ENCODE results near the gene TMEM17.

The TMEM17 gene

DNA sequence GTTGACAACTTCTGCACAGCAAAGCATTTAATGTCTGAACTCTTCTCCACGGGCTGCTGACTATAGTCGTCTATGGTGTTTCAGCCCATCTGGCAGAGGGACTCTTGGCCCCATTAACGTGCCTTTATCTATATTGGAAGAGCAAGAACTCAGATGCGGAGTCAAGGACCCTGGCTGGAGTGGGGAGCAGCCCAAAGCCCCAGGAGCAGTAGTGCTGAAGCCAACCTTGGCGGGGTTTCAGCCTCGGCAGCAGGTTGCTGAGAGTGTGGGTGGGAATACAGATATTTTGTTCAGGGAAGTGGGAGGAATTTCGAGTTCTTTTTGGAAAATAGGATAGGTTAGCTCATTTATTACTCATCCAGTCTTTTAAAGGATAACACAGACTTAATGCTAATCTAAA lies 34.2 kb downstream of the TMEM17 start:
- 87 to 92% methylated on average over 4 to 5 of the region's 7 CpGs for WGBS, 2 experiments (ENCODE audit: insufficient coverage in 2 of 2)
- Histone ChIP-seq H3K4me3 (ENCODE audit: extremely low read depth, insufficient read depth, low read length, poor library complexity, severe bottlenecking) (no peak overlapping the region), H3K27ac (ENCODE audit: low read depth, low read length, severe bottlenecking) (no peak overlapping the region), H3K4me1 (ENCODE audit: control insufficient read depth, insufficient read depth, low read length, poor library complexity, severe bottlenecking) (peaks cover 18% of the 10 kb centered on the region), H3K36me3 (ENCODE audit: control insufficient read depth, insufficient read depth, low read length) (no peaks in the 10 kb centered on the region), H3K9me3 (ENCODE audit: control insufficient read depth, low read length) (no peaks in the 10 kb centered on the region)

DNA sequence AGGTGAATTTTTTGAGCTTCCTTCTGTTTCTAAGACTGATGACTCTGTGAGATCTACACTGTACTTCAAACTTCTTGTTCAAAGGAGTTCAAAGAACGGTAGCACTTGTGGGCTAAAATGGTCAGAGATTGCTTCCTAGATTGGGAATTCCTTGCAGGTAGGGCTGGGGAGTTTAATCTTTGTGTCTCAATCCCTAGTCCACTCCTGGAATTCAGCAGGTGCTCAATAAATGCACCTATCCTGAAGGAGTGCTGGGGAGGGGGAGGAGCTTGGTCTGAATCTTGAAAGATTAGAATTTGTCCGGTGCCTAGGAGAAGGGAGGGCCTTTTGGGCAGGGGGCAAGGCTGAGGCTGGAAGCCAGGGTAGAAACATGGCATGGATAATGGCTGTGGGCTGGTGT lies 34.6 kb downstream of the TMEM17 start:
- no peak overlapping the region for H3K4me3 ChIP-seq (ENCODE audit: extremely low read depth, insufficient read depth, low read length, poor library complexity, severe bottlenecking)
- 94 to 100% methylated on average over 1 to 2 of the region's 2 CpGs for WGBS, 2 experiments (ENCODE audit: insufficient coverage in 2 of 2)
- H3K9me3 ChIP-seq (ENCODE audit: control insufficient read depth, low read length): no peaks in the 10 kb centered on the region
- H3K4me1 ChIP-seq (ENCODE audit: control insufficient read depth, insufficient read depth, low read length, poor library complexity, severe bottlenecking): peaks cover 18% of the 10 kb centered on the region
- H3K36me3 ChIP-seq (ENCODE audit: control insufficient read depth, insufficient read depth, low read length): no peaks in the 10 kb centered on the region
- no peak overlapping the region for H3K27ac ChIP-seq (ENCODE audit: low read depth, low read length, severe bottlenecking)

DNA sequence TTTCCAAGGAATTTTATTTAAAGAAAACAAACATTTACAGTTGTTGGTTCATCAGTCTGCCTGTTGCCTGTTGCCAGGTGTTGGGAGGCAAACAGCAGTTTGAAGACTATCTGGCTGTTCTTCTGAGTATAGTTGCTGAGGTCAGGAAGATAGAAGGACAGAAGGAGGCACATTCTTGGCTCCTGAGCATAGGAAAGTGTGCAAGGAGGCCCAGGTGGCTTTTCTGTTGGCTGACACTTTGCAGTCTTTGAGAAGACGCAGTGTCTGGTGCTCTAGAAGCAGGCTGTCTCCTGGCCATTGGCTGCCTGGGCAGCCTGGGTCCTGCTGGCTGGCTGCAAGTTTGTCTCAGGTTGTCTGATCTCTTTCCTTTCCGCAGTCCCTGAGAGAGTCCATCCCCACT lies 36.4 kb downstream of the TMEM17 start:
- no peaks in the 10 kb centered on the region for H3K9me3 ChIP-seq (ENCODE audit: control insufficient read depth, low read length)
- H3K4me1 ChIP-seq (ENCODE audit: control insufficient read depth, insufficient read depth, low read length, poor library complexity, severe bottlenecking): peaks cover 4% of the 10 kb centered on the region
- no peak overlapping the region for H3K27ac ChIP-seq (ENCODE audit: low read depth, low read length, severe bottlenecking)
- 80 to 86% methylated on average over 2 of the region's 2 CpGs for WGBS, 2 experiments (ENCODE audit: insufficient coverage in 2 of 2)
- no peaks in the 10 kb centered on the region for H3K36me3 ChIP-seq (ENCODE audit: control insufficient read depth, insufficient read depth, low read length)
- no peak overlapping the region for H3K4me3 ChIP-seq (ENCODE audit: extremely low read depth, insufficient read depth, low read length, poor library complexity, severe bottlenecking)

DNA sequence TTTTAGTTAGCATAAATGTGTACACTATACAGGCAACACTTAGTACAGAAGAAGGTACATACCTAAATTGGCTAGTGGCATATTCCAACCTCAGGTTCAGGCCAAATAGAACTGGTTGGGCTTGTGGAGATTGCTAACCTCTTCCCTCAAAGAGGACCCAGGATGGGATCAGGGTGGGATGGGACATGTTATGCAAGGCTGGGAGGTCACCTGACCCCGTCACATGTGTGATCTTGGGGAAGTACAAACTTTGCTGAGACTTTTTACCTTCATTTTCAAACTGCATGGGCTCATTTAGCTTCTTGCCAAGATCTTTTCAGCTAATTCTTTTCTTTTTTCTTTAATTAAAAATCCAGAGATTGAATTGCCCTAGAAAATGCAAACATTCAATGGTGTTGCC lies 36.9 kb downstream of the TMEM17 start:
- Histone ChIP-seq H3K36me3 (ENCODE audit: control insufficient read depth, insufficient read depth, low read length) (no peaks in the 10 kb centered on the region), H3K9me3 (ENCODE audit: control insufficient read depth, low read length) (no peaks in the 10 kb centered on the region), H3K4me1 (ENCODE audit: control insufficient read depth, insufficient read depth, low read length, poor library complexity, severe bottlenecking) (no peaks in the 10 kb centered on the region), H3K27ac (ENCODE audit: low read depth, low read length, severe bottlenecking) (no peak overlapping the region), H3K4me3 (ENCODE audit: extremely low read depth, insufficient read depth, low read length, poor library complexity, severe bottlenecking) (no peak overlapping the region)
- 86 to 100% methylated on average over 1 of the region's 1 CpG for WGBS, 2 experiments (ENCODE audit: insufficient coverage in 2 of 2)

DNA sequence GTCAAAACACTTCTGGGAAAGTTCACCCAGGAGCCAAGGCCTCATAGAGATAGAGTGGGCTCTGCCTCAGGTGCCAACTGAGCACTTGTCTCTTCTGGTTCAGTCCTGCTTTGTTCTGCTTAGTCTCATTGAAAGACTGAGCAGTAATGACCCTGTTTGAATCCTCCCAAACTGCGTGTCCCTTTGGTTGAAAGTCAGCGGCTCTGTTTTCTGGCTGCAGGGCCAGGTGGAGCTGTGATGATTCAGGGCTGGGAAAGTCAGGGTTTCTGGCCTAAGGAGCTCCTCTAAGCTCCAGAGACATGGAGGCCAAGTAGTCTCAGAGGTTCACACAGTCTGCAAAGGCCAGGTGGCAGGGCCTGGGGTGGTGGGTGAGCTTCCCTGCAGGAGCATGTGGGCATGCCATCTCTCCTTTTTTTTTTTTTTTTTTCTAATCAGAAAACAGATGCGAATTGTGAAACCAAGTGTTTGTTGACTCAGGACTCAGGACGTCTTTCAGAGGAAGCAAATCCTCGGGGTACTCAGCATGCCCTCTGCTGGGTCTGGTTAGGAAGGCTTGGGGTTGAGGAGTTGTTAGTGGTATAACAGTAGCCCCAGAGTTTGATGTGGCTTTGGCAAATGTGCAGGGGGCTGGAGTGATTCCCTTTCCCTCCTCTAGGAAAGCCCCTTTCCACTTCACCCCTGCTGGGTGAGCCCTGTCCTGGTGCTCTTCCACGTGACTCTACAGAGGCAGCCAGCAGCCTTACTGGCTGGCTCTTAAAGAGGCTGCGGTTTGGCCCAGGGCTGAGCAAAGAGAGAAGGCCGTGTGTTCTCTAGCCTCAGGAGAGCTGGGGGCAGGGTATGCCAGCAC lies 38.3 kb downstream of the TMEM17 start:
- Histone ChIP-seq H3K36me3 (ENCODE audit: control insufficient read depth, insufficient read depth, low read length) (no peaks in the 10 kb centered on the region), H3K9me3 (ENCODE audit: control insufficient read depth, low read length) (no peaks in the 10 kb centered on the region), H3K4me3 (ENCODE audit: extremely low read depth, insufficient read depth, low read length, poor library complexity, severe bottlenecking) (no peak overlapping the region), H3K27ac (ENCODE audit: low read depth, low read length, severe bottlenecking) (no peak overlapping the region), H3K4me1 (ENCODE audit: control insufficient read depth, insufficient read depth, low read length, poor library complexity, severe bottlenecking) (no peaks in the 10 kb centered on the region)
- WGBS, 2 experiments (ENCODE audit: insufficient coverage in 2 of 2): 88 to 89% methylated on average over 5 to 8 of the region's 8 CpGs

DNA sequence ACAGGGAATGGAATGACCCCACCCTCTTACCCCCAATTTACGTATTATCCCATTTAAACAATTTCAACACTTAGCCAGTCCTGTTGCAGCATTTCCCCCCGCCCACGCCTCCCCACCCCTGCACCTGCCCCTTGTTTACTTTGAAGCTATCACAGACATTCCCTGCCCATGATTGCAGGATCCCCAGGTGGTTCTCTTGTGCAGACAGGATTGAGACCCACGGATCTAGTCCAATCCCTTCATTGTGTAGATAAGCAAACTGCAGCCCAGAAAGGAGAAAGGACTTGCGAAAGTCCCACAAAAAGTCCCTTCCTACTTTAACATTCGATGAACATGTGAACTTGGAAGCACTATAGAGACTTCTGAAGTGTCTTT lies 38.9 kb downstream of the TMEM17 start:
- no peaks in the 10 kb centered on the region for H3K36me3 ChIP-seq (ENCODE audit: control insufficient read depth, insufficient read depth, low read length)
- H3K9me3 ChIP-seq (ENCODE audit: control insufficient read depth, low read length): no peaks in the 10 kb centered on the region
- 85 to 92% methylated on average over 4 to 6 of the region's 6 CpGs for WGBS, 2 experiments (ENCODE audit: insufficient coverage in 2 of 2)
- no peak overlapping the region for H3K27ac ChIP-seq (ENCODE audit: low read depth, low read length, severe bottlenecking)
- no peaks in the 10 kb centered on the region for H3K4me1 ChIP-seq (ENCODE audit: control insufficient read depth, insufficient read depth, low read length, poor library complexity, severe bottlenecking)
- no peak overlapping the region for H3K4me3 ChIP-seq (ENCODE audit: extremely low read depth, insufficient read depth, low read length, poor library complexity, severe bottlenecking)

DNA sequence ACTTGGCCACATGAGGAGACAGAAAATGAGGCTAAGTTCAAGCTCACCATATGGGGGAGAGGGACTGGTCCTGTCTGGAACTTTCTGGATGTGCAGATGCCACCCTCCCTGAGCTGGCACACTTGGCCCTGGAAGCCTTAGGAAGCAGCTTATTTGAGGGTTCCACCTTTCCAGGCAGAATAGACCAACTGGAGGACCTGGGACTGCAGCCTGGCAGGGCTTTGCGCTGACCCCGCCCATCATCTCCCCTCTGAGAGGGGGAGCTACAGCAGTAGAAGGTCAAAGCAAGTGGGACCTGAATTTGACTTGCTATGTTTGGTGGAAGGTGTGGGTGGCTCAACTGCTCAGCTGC lies 39.5 kb downstream of the TMEM17 start:
- Histone ChIP-seq H3K9me3 (ENCODE audit: control insufficient read depth, low read length) (no peaks in the 10 kb centered on the region), H3K27ac (ENCODE audit: low read depth, low read length, severe bottlenecking) (no peak overlapping the region), H3K4me3 (ENCODE audit: extremely low read depth, insufficient read depth, low read length, poor library complexity, severe bottlenecking) (no peak overlapping the region), H3K36me3 (ENCODE audit: control insufficient read depth, insufficient read depth, low read length) (no peaks in the 10 kb centered on the region), H3K4me1 (ENCODE audit: control insufficient read depth, insufficient read depth, low read length, poor library complexity, severe bottlenecking) (no peaks in the 10 kb centered on the region)
- 100% methylated on average over 2 of the region's 2 CpGs; no CpG with 5 or more reads in 1 of the 2 experiments for WGBS, 2 experiments (ENCODE audit: insufficient coverage in 2 of 2)

DNA sequence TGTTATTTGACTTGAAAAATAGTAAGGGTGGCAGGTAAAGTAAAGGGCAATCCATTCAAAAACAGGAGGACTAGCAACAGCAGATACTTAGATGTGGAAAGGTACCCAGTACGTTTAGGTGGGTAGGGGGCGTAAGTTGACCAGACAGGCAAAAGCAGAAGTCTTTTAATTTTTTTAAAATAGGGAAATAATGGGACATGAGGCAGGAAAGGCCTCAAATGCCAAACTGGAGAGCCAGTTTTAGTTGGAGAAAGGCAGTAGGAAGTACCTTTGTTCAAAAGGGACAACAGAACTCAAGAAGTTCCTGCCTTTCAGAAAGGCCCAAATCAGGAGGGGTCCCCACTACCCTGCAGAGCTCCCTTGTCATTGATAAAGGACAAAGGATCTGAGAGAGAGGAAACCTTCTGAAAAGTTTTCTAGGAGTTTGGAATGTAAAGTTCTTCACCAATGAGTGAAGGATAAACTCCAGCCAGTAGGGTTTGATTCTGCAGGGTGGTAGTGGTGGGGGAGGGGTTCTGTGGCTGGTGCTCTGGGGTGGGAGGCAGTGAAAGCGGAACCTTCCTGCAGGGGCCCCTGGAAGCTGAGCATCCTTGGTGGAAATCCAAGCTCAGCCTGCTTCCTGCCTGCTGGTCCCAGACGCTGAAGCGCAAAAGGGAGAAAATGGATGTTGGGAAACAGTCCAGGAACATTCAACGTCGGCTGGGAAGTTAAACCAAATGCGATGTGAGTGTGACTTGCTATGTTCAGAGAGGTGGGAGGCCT lies 40.1 kb downstream of the TMEM17 start:
- no peak overlapping the region for H3K27ac ChIP-seq (ENCODE audit: low read depth, low read length, severe bottlenecking)
- H3K9me3 ChIP-seq (ENCODE audit: control insufficient read depth, low read length): no peaks in the 10 kb centered on the region
- no peaks in the 10 kb centered on the region for H3K4me1 ChIP-seq (ENCODE audit: control insufficient read depth, insufficient read depth, low read length, poor library complexity, severe bottlenecking)
- 72 to 77% methylated on average over 7 to 8 of the region's 8 CpGs for WGBS, 2 experiments (ENCODE audit: insufficient coverage in 2 of 2)
- H3K4me3 ChIP-seq (ENCODE audit: extremely low read depth, insufficient read depth, low read length, poor library complexity, severe bottlenecking): no peak overlapping the region
- H3K36me3 ChIP-seq (ENCODE audit: control insufficient read depth, insufficient read depth, low read length): no peaks in the 10 kb centered on the region

DNA sequence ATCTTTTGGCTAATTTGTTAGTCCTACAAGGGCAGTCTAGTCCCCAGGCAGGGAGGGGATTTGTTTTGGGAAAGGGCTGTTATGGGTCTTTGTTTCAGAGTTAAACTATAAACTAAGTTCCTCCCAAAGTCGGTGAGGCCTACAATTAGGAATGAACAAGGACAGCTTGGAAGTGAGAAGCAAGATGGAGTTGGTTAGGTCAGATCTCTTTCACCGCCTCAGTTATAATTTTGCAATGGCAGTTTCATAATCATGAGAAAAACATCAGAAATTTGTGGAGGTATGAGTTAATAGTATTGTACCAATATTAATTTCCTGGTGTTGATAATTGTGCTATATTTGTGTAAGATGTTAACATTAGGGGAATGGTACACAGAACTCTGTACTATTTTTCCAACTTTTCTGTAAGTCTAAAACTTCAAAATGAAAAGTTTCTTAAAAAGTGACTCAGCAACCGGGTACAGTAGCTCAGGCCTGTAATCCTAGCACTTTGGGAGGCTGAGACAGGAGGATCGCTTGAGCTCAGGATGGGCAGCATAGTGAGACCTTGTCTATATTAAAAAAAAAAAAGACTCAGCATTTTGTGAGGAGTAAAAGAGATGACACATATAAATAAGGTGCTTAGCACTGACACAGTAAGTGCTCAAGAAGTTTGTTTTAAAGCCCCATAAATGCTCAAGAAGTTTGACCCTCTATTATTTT lies 40.8 kb downstream of the TMEM17 start:
- WGBS, 2 experiments (ENCODE audit: insufficient coverage in 2 of 2): 100% methylated on average over 2 of the region's 4 CpGs
- no peaks in the 10 kb centered on the region for H3K9me3 ChIP-seq (ENCODE audit: control insufficient read depth, low read length)
- H3K27ac ChIP-seq (ENCODE audit: low read depth, low read length, severe bottlenecking): no peak overlapping the region
- H3K4me3 ChIP-seq (ENCODE audit: extremely low read depth, insufficient read depth, low read length, poor library complexity, severe bottlenecking): no peak overlapping the region
- H3K36me3 ChIP-seq (ENCODE audit: control insufficient read depth, insufficient read depth, low read length): no peaks in the 10 kb centered on the region
- no peaks in the 10 kb centered on the region for H3K4me1 ChIP-seq (ENCODE audit: control insufficient read depth, insufficient read depth, low read length, poor library complexity, severe bottlenecking)

DNA sequence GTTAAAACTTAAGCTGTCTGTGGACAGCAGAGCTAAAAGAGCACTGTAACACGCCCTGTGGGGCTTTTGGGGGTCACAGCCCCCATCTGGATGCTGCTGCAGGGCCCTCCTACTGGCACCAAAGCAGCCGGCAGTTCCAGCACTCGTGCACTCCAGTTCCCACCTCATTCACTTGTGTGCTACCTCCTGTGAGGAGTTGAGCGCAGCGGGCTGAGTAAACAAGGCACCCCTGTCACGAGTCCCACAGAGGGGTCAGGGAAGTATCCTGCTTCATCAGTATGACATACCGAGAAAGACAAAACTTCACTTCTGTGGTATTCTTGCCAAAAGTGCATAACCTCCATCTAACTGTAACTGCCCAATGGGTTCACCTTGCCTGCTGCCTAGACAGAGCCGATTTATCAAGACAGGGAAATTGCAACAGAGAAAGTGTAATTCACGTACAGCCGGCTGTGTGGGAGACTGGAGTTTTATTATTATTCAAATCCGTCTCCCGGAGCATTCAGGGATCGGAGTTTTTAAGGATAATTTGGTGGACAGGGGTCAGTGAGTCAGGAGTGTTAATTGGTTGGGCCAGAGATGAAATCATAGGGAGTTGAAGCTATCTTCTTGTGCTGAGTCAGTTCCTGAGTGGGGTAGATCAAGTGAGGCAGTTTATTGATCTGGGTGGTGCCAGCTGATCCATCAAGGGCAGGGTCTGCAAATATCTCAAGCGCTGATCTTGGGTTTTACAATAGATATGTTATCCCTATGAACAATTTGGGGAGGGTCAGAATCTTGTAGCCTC lies 41.6 kb downstream of the TMEM17 start:
- H3K36me3 ChIP-seq (ENCODE audit: control insufficient read depth, insufficient read depth, low read length): no peaks in the 10 kb centered on the region
- H3K4me1 ChIP-seq (ENCODE audit: control insufficient read depth, insufficient read depth, low read length, poor library complexity, severe bottlenecking): no peaks in the 10 kb centered on the region
- no peak overlapping the region for H3K27ac ChIP-seq (ENCODE audit: low read depth, low read length, severe bottlenecking)
- no peak overlapping the region for H3K4me3 ChIP-seq (ENCODE audit: extremely low read depth, insufficient read depth, low read length, poor library complexity, severe bottlenecking)
- H3K9me3 ChIP-seq (ENCODE audit: control insufficient read depth, low read length): no peaks in the 10 kb centered on the region
- 76 to 81% methylated on average over 12 to 13 of the region's 14 CpGs for WGBS, 2 experiments (ENCODE audit: insufficient coverage in 2 of 2)
